ENCODE measurements around the gene LYRM1. TPM values are rescaled to one million over a fixed set of nuclear protein-coding genes. Genes with fewer than 3 reads are reported as not detected.

The LYRM1 gene, protein sequence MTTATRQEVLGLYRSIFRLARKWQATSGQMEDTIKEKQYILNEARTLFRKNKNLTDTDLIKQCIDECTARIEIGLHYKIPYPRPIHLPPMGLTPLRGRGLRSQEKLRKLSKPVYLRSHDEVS
- total RNA-seq, result 41.3 and 55.1 TPM in 2 replicates

DNA sequence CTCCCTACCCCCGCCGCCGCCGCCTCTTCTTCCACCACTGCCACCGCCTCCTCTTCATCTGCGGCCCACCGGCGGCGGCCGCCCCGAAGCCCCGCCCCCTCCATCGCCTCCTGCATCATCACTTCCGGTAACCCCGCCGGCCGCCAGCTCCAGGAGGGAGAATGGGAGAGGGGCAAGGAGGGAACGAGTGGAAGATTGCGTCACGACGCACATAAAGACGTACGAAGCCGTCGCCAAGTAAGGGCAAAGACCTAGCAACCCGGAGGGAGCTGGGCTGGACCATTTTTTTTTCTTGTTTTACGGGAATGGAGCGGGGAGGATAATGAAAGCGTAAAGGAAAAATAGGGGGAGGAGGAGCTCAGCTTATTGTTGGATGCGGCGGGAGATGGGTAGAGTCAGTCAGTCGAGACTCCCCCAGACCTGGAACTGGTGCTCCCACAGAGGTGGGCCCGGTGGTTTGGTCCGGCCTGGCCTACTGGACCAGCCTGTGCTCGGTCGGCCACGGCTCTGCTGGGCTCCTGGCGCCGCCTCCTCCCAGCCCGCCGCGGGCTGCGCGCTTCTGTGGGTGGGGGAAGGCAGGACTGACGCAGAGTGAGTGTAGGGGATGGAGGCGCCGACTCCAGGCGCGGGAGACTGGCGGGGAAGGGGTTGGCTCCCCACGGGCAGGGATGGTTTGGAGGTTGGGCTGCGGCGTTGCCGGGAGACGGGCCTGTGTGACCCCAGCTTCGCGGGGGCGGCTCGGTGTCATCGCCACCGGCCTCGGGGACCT lies at the start of gene LYRM1, which contains the start of gene DCUN1D3:
Gene LYRM1 (plus strand): TSS at position 473 of the 769 bp plus-strand sequence. CDS start 14,785 bp downstream, outside the sequence.
Gene DCUN1D3 (minus strand): TSS at position 60 of the 769 bp plus-strand sequence. CDS start 37,820 bp downstream, outside the sequence.

Other genes with a start within 250 kb of the LYRM1 start
- not detected in 2 replicates for gene ACSM1, start 203.1 kb upstream of the LYRM1 start, total RNA-seq
- 76.4 and 80.2 TPM in 2 replicates for gene THUMPD1, start 159.0 kb upstream of the LYRM1 start, total RNA-seq
- 0.28 and 1.2 TPM in 2 replicates for gene ACSM3, start 136.8 kb upstream of the LYRM1 start, total RNA-seq
- gene ERI2, start 94.3 kb upstream of the LYRM1 start, total RNA-seq, result 19.6 and 43.5 TPM in 2 replicates
- gene REXO5, start 94.2 kb upstream of the LYRM1 start, total RNA-seq, result 3.6 and 5.6 TPM in 2 replicates
- gene DCUN1D3, start 413 bp upstream of the LYRM1 start, total RNA-seq, result 43.4 and 53.7 TPM in 2 replicates